GM12878 (cell line): ENCODE results near the gene MARCKSL1.

Experiments
- CREB1 ChIP-seq: IDR thresholded peaks from 2 replicates; pipeline ENCODE4 v1.6.1; 2012; ENCODE audit warnings: low read depth, mild to moderate bottlenecking, inconsistent platforms
- CREM ChIP-seq: IDR thresholded peaks from 2 replicates; pipeline ENCODE4 v1.6.1; 2014; ENCODE audit warnings: antibody characterized with exemption, low read depth
- POLR2AphosphoS2 ChIP-seq: IDR thresholded peaks from 2 replicates; pipeline ENCODE4 v1.6.1; 2011; ENCODE audit warnings: low read depth, mild to moderate bottlenecking, low read length, improper control_type of control experiment, moderate library complexity
- POLR2AphosphoS5 ChIP-seq: IDR thresholded peaks from 2 replicates; pipeline ENCODE4 v1.6.1; 2011; ENCODE audit warnings: mild to moderate bottlenecking, low read length, inconsistent platforms
- TAF1 ChIP-seq: IDR thresholded peaks from 2 replicates; pipeline ENCODE4 v1.6.1; 2011; ENCODE audit warnings: mild to moderate bottlenecking, low read depth, low read length, borderline replicate concordance
- TCF7 ChIP-seq: IDR thresholded peaks from 2 replicates; pipeline ENCODE4 v1.6.1; 2014; ENCODE audit warnings: antibody characterized with exemption, borderline replicate concordance
- TF ChIP-seq, protein P1 (sequence below): IDR thresholded peaks from 2 replicates; pipeline ENCODE4 v1.6.1; 2012; ENCODE audit warnings: low read depth, low read length, improper control_type of control experiment
- TF ChIP-seq, protein P2 (sequence below): IDR thresholded peaks from 2 replicates; pipeline ENCODE4 v1.6.1; 2011; ENCODE audit warnings: low read depth, low read length, improper control_type of control experiment, borderline replicate concordance

DNA sequence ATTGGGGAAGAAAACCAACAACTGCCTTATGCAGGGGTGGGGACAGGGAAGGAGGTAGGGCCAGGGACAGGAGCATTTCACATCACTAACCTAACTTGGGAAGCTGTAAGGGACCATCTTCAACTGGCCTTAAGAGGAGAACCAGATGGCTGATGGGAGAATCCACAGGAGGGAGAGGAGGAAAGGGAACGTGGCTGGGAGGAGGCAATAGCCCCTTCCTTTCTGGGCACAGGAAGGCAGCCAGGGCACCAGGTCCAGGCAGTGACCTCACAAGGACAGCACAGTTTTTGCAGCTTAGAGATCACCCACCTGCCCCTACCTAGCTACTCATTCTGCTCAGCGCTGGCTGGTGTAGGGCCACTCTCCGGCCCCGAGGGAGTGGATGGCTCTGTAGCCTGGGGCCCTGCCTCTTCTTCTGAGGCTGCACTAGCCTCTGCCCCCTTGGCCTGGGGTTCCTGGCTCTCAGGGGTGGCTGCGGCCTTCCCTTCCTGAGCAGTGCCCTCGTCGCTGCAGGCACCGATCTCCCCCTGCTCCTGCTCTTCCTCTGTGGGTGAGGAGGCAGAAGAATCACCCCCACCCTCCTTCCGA, 1.7 kb downstream of the MARCKSL1 start:
- TF ChIP-seq POLR2AphosphoS2 = no peak; the same call in 1 of the 2 replicates
- TF ChIP-seq TAF1 = no peak
- TF ChIP-seq CREM = no peak
- TF ChIP-seq, protein P1, sequence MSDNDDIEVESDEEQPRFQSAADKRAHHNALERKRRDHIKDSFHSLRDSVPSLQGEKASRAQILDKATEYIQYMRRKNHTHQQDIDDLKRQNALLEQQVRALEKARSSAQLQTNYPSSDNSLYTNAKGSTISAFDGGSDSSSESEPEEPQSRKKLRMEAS = no peak
- TF ChIP-seq POLR2AphosphoS5 = peak; percentile 88
- TF ChIP-seq TCF7 = no peak
- TF ChIP-seq, protein P2, sequence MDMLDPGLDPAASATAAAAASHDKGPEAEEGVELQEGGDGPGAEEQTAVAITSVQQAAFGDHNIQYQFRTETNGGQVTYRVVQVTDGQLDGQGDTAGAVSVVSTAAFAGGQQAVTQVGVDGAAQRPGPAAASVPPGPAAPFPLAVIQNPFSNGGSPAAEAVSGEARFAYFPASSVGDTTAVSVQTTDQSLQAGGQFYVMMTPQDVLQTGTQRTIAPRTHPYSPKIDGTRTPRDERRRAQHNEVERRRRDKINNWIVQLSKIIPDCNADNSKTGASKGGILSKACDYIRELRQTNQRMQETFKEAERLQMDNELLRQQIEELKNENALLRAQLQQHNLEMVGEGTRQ = no peak
- no peak for TF ChIP-seq CREB1
